Panc1 (cell line): ENCODE measurements around the gene TASOR. TPM values are rescaled to one million over a fixed set of nuclear protein-coding genes. Genes with fewer than 3 reads are reported as not detected.

Experiments used
- ATAC-seq: fragments of 200-7000 bp; cut with Tn5 transposase; 2 replicates; pipeline ENCODE4 v1.9.1; 2020; ENCODE audit warnings: mild to moderate bottlenecking, moderate library complexity
- BruUV-seq: library from RNA; stranded (reverse); fragments of 400-500 nt; replicated peaks from 2 replicates; lab custom pipeline; 2021; lab: Mats Ljungman, UMichigan
- CTCF ChIA-PET: fragments of 300-600 bp; sonication (Branson Sonifier 250); formaldehyde crosslinking; loops from one replicate; lab custom pipeline; 2022; ENCODE audit warnings: antibody characterized with exemption; lab: Charles Lee
- POLR2A ChIA-PET: fragments of 300-600 bp; sonication (Branson Sonifier 250); formaldehyde crosslinking; loops from one replicate; lab custom pipeline; 2022; ENCODE audit warnings: antibody characterized with exemption; lab: Charles Lee
- DNase-seq: peaks from one replicate; pipeline ENCODE4 v3.0.0-alpha.2; 2010; ENCODE audit warnings: low read depth, low spot score
- H3K27ac ChIP-seq: 2 replicates; pipeline ENCODE4 v1.5.1; 2011; ENCODE audit warnings: mild to moderate bottlenecking, low read length, inconsistent platforms
- H3K27me3 ChIP-seq: fragments of 200-500 bp; sonication (Bioruptor generic); 2 replicates; pipeline ENCODE4 v1.6.0; 2014; ENCODE audit warnings: low read length, inconsistent platforms; ENCODE audit not compliant: control insufficient read depth, insufficient read depth
- H3K36me3 ChIP-seq: fragments of 200-500 bp; sonication (Bioruptor generic); 2 replicates; pipeline ENCODE4 v1.5.1; 2014; ENCODE audit warnings: inconsistent platforms, mild to moderate bottlenecking, low read length, moderate library complexity; ENCODE audit not compliant: control insufficient read depth, insufficient read depth
- H3K4me1 ChIP-seq: 2 replicates; pipeline ENCODE4 v1.5.1; 2011; ENCODE audit warnings: inconsistent platforms, mild to moderate bottlenecking, low read length, moderate library complexity; ENCODE audit not compliant: control insufficient read depth, insufficient read depth
- H3K4me3 ChIP-seq, 2 experiments: 2 replicates each; pipeline ENCODE4 v1.5.1; 2011 to 2012; ENCODE audit warnings: low read depth in 2 of 2, low read length in 2 of 2, mild to moderate bottlenecking in 2 of 2, inconsistent platforms in 1 of 2, moderate library complexity in 1 of 2
- H3K9me3 ChIP-seq: fragments of 200-500 bp; sonication (Bioruptor generic); 2 replicates; pipeline ENCODE4 v1.5.1; 2014; ENCODE audit warnings: low read depth, mild to moderate bottlenecking, inconsistent platforms, low read length, moderate library complexity; ENCODE audit not compliant: control insufficient read depth, insufficient read depth
- POLR2AphosphoS5 ChIP-seq: IDR thresholded peaks from 2 replicates; pipeline ENCODE4 v1.6.1; 2012; ENCODE audit warnings: mild to moderate bottlenecking, low read depth, low read length, moderate library complexity
- REST ChIP-seq, 2 experiments: IDR thresholded peaks; 2 replicates each; pipeline ENCODE4 v1.6.1; 2011 to 2012; ENCODE audit warnings: low read depth in 2 of 2, control low read depth in 1 of 2, low read length in 1 of 2, mild to moderate bottlenecking in 1 of 2, moderate library complexity in 1 of 2; ENCODE audit not compliant: insufficient read depth in 1 of 2
- SIN3A ChIP-seq: IDR thresholded peaks from 2 replicates; pipeline ENCODE4 v1.6.1; 2012; ENCODE audit warnings: low read depth, mild to moderate bottlenecking, low read length, moderate library complexity, borderline replicate concordance; ENCODE audit not compliant: insufficient read depth
- TCF7L2 ChIP-seq: IDR thresholded peaks from 2 replicates; pipeline ENCODE4 v1.6.1; 2011; ENCODE audit warnings: mild to moderate bottlenecking, low read depth, low read length, inconsistent platforms
- in situ Hi-C: cut with HindIII; loops from 2 replicates; pipeline ENCODE4 v1.10.0; 2016; ENCODE audit warnings: low sequenced_read_pairs, low pct_unique_long_range_greater_than_20kb
- intact Hi-C: fragments of 100-400 bp; cut with micrococcal nuclease; formaldehyde crosslinking; loops from one replicate; pipeline ENCODE4 v1.10.0; 2022; ENCODE audit not compliant: unreplicated experiment
- total RNA-seq: library from RNA; stranded (reverse); gene quantifications from one replicate; pipeline ENCODE4 v1.2.1, GENCODE V29; 2021; ENCODE audit not compliant: unreplicated experiment
- TF ChIP-seq, protein P1 (sequence below): fragments of 450-650 bp; IDR thresholded peaks from 2 replicates; pipeline ENCODE4 v1.5.1; 2017; ENCODE audit warnings: mild to moderate bottlenecking

Gene TASOR
- total RNA-seq, 1 experiment from 2014 or later: 55.6 TPM

DNA sequence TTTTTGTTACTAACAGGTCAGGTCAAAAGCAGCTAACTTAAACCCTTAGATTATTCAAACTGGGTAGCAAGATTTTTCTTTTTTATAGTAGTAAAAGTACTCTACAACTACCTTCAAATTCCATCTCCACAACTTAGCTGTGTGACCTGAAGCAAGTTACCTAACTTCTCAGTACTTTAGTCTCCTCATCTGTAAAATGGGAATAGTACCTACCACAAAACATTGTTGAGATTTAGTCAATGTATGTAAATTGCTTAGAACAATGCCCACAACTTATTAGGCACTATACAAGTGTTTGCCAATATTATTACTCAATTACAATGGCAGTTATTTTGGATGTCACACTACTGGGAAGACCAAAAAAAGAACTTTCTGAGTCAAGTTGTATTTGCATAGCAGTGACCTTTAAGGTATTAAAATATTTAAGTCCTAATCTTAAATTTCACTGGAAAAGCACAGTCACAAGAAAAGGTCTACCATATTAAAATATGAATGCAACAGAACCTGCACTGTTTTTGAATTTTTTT is 2.9 kb downstream of the TASOR start:
- TF ChIP-seq, protein P1, sequence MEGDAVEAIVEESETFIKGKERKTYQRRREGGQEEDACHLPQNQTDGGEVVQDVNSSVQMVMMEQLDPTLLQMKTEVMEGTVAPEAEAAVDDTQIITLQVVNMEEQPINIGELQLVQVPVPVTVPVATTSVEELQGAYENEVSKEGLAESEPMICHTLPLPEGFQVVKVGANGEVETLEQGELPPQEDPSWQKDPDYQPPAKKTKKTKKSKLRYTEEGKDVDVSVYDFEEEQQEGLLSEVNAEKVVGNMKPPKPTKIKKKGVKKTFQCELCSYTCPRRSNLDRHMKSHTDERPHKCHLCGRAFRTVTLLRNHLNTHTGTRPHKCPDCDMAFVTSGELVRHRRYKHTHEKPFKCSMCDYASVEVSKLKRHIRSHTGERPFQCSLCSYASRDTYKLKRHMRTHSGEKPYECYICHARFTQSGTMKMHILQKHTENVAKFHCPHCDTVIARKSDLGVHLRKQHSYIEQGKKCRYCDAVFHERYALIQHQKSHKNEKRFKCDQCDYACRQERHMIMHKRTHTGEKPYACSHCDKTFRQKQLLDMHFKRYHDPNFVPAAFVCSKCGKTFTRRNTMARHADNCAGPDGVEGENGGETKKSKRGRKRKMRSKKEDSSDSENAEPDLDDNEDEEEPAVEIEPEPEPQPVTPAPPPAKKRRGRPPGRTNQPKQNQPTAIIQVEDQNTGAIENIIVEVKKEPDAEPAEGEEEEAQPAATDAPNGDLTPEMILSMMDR: no peak
- TF ChIP-seq SIN3A (no peak), REST (IDR thresholded peaks at IDR 0.05; ENCODE audit: insufficient read depth in 1 of 2, low read depth in 2 of 2, low read length in 1 of 2) (no peak), POLR2AphosphoS5 (no peak), TCF7L2 (no peak)
- H3K9me3 ChIP-seq: no peaks in the 10 kb centered on the region
- ChIA-PET POLR2A (no interaction called here), CTCF (no interaction called here)
- peaks cover 5% of the 10 kb centered on the region for H3K36me3 ChIP-seq
- intact Hi-C loops (no loop called here), in situ Hi-C loops (no loop called here)
- no TSS peak for BruUV-seq
- H3K27me3 ChIP-seq: no peaks in the 10 kb centered on the region
- H3K4me1 ChIP-seq: no peaks in the 10 kb centered on the region; the same call in 1 of the 2 replicates
- no peak overlapping the region; a peak in 1 of 4 replicates for H3K4me3 ChIP-seq
- no peak for ATAC-seq
- H3K27ac ChIP-seq: no peak overlapping the region
- no peak for DNase-seq

GRCh38 chr3:56677286-56677685 is 5.8 kb downstream of the TASOR start:
- ChIA-PET POLR2A (no interaction called here), CTCF (no interaction called here)
- Histone ChIP-seq H3K27ac (no peak overlapping the region), H3K36me3 (peaks cover 5% of the 10 kb centered on the region), H3K9me3 (no peaks in the 10 kb centered on the region), H3K4me3 (no peak overlapping the region), H3K27me3 (no peaks in the 10 kb centered on the region), H3K4me1 (no peaks in the 10 kb centered on the region; the same call in 1 of the 2 replicates)
- no peak for DNase-seq
- TF ChIP-seq POLR2AphosphoS5 (no peak), TCF7L2 (no peak), SIN3A (no peak), REST (IDR thresholded peaks at IDR 0.05; ENCODE audit: insufficient read depth in 1 of 2, low read depth in 2 of 2, low read length in 1 of 2) (no peak)
- TF ChIP-seq, protein P1: no peak
- ATAC-seq: no peak
- intact Hi-C loops (no loop called here), in situ Hi-C loops (no loop called here)
- BruUV-seq: no TSS peak
